IPS DF 19.7 (cell line): Measurements from ENCODE around the gene PDE4D.

Source experiments
- DNase-seq: peaks from one replicate; pipeline ENCODE4 v3.0.0-alpha.2; 2013; ENCODE audit warnings: low read depth, low spot score

The PDE4D gene

DNA sequence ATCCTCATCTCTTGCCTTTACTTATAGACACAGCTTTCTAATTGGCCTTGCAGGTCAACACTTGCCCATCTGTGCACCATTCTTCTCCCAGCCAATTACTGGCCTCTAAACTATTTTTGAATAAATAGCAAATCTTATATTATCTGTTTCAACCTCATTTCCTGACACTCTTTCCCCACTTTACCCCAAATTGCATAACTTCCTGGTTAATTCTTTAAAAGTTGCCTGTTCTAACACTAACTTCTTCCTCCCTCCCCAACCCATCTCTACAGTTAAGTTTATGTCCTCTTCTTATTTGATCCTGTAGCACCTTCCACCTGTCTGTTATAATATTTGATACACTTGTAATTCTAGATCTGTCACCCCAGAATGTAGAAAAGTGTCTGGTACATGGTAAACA is 372.1 kb downstream of the PDE4D start:
- no peak for DNase-seq

- no peak for DNase-seq
Measured at GRCh38 chr5:59519338-59519737, 374.2 kb downstream of the PDE4D start.

- DNase-seq: no peak
Measured at GRCh38 chr5:59517926-59518585, 375.5 kb downstream of the PDE4D start.

DNA sequence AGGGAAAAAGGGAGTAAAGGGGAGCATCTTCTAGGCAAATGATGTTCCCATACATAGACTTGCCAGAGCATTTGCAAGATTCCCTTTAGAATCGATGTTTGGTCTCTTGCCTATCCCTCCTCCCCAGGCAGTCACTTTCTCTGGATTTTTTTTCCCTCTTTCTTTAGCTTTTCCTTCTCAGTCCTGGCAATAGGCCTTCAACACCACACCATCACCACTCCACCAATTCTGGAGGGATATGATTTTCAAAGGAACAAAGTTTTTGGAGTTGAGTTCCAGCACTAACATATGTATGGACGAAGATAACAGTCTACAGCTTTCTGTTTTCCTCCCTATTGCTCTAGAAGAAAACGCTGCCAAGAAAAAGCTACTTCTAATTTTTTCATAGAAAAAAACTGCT is 377.4 kb downstream of the PDE4D start:
- no peak for DNase-seq

DNA sequence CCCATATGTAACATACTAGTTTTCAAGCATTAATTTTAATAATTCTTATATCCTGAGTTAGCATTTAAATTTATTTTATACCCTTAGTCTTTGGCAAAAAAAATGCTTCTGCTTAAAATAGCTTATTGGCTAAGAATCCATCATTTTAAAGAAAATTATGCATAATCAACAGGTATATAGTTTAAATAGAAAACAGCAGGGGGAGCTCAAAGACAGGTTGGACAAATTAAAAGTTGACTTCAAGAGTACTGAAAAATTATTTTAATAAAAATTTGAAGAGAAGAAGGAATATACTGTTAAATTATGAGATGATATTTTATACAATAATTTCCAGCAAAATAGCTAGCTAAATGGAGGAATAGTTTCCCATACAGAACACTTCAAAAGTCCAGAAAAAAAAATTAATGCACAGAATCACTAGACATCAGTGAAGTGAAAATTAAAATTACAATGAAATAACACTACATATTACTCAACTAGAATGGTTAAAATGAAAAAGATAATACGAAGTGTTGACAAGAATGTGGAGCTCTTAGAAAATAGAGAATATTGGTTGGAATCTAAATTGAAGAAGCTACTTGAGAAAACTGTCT is 387.1 kb downstream of the PDE4D start:
- DNase-seq: no peak

DNA sequence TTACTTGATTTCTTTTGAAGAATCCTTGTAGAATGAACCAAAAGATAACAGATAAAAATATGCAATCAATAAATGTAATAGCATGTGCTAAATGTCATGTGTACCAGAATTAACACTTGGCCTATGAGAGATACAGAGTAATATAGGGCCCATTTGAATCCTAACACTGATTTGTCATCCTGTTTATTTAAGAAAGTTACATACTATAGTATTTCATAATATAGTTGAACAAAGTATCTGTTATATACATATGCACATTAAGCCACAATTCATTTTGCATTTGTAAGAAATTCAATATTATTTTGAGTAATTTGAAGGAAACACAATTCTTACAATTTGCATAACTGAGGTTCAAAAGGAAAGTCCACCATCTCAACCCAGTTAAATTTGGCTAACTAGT is 389.5 kb downstream of the PDE4D start:
- DNase-seq: no peak

DNA sequence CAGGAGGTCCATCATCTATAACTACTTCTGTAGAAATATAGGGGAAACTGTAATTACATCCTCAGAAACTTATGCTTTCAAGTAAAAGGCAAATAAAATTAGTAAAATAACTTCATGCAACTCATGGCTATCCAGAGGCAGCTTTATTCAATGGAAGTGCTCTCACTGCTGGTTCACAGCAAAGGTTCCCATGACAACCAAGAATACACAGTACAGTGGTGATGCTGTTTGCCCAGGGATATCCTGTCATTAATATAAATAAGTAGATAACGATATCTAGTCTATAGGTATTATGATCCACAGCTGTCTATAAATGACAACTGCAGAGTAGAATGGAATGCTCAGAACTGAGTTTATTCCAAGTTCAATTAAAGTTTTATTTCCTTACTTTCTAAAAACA is 390.3 kb downstream of the PDE4D start:
- DNase-seq: no peak

- DNase-seq: no peak
Measured at GRCh38 chr5:59501316-59501715, 392.2 kb downstream of the PDE4D start.

DNA sequence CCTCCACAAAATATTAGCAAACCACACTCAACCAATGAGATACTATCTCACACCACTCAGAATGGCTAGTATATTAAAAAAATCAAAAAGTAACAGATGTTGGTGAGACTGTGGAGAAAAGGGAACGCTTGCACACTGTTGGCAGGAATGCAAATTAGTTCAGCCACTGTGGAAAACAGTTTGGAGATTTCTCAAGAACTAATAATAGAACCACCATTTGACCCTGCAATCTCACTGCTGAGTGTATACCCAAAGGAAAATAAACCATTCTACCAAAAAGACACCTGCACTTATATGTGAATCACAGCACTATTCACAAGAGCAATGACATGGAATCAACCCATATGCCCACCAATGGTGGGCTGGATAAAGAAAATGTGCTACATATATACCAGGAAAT is 393.5 kb downstream of the PDE4D start:
- DNase-seq: no peak

DNA sequence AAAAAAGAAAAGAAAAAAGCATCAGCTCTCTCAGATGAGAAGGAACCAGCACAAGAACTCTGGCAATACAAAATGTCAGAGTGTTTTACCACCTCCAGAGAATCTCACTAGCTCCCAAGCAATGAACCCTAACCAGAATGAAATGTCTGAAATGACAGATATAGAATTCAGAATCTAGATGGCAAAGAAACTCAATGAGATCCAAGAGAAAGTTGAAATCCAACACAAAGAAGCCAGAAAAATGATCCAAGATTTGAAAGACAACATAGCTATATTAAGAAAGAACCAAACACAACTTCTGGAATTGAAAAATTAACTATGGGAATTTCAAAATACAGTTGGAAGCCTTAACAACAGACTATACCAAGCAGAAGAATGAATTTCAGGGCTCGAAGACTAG is 396.3 kb downstream of the PDE4D start:
- DNase-seq: no peak

GRCh38 chr5:59496524-59497134 is 396.9 kb downstream of the PDE4D start:
- DNase-seq: no peak

DNA sequence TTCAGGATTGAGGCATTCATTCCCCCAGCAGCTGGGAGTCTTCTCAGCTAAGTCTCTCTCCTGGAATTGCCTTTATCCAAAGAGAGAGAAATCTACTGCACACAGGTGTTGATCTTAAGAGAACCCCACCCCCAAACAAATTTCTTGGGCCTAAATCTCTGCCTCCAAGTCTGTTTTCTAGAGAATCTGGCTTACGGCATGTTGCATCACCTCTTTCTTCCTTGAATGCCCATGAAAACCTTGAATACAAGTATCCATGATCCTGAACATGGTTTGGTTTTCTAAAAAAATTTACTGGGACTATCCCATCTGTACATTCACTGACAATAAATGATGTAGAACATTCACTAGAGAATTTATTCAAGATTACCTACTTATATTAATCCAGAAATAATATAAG is 401.6 kb downstream of the PDE4D start:
- no peak for DNase-seq

GRCh38 chr5:59489551-59489950 is 404.0 kb downstream of the PDE4D start:
- no peak for DNase-seq

DNA sequence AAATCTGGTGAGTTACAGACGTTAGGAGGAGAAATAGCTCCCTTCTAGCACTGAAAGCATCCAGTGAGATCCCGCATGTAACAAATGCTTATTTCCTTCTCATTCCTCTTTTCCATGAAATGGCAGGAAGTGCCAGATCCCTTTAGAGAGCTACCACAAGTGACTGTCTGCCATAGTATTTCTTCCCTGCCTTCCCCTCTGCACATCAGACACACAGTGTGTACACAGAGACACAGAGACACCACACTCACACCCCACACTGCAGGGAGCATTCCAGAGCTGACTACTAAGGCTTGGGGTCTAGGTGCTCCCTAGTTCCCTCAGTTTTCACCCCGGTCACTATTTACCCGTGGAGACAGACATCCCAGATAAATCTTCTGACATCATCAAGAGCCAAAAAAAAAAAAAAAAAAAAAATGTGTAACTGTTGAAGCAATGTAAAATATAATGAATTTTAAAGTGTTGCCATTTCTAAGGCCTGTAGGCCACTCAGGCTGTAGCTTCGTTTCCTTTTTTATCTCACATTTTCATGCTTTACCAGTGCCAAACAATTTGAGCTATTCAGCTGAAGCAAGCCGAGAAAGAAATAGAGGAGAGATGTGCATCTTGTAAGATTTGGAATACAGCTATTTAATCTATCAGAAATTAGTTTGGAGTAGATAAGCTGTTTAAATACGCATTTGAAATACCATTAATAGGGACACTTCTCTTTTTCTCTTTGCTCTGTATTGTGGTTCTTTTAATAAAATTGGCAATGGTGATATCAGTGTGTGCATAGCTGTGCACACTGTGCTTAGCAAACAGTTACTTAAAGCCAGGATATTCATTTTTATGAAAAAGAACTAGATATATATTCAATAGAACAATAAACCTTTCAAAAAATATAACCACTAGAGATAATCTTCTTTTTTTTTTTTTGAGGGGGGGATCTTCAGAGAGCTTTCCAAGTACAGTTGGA is 405.5 kb downstream of the PDE4D start:
- DNase-seq: no peak

DNA sequence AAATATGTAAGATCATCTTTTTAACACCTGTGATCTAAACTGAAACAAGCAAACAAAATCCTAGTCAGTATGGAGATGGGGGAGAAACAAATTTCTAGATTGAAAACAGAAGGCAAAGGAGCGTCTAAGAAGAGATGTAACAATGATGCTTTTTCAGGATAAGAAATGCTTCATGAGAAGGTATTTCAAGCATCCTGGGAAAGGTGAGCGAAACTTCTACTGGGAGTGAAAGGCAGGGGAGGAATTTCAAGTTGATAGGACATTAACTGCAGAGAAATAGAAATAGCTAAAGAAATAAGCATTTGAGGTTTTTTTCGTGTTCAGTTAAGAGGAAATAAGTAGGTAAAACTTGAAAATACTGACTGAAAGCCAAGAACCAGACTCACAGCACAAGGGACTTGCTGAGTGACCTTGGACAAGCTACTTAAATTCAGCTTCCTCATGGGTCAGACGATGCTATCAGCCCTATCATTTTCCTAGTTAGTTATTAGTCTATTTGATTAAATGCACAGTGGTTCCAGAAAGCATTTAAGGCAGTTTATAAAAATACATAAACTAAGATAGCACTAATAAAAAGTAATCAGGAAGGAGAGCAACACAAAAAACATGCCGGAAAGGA is 406.3 kb downstream of the PDE4D start:
- DNase-seq: no peak

GRCh38 chr5:59486508-59486907 is 407.0 kb downstream of the PDE4D start:
- DNase-seq: no peak

GRCh38 chr5:59485629-59486439 is 407.7 kb downstream of the PDE4D start:
- DNase-seq: no peak

- no peak for DNase-seq
Measured at GRCh38 chr5:59485107-59485506, 408.4 kb downstream of the PDE4D start.

GRCh38 chr5:59484618-59485017 is 408.9 kb downstream of the PDE4D start:
- no peak for DNase-seq

DNA sequence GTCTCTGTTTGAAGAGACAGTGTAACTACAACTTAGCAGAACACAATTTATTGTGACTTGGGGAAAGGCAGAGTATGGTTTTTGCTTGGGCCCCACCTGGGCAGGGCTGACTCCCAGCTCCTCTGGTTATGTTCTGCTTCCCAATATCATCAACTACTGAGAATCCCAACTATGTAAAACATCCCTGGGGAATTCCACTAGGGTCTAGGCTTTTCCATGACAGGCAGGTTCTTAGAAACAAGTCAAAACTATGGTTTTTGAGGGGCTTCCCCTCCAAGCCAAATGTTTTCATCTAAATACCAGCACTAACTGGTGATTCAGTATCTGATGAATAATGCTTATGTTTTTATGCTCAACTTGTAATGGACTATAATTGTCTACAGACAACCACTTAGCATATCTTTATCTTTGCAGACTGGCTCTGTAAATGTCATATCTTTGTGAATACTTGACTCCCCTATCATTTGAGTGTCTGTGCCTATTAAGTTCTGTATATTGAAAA is 409.5 kb downstream of the PDE4D start:
- DNase-seq: no peak

- DNase-seq: no peak
Measured at GRCh38 chr5:59479086-59479485, 414.4 kb downstream of the PDE4D start.
